Left renal cortex interstitium (tissue), 4 donors: ENCODE data around the gene SHROOM2. TPM values are rescaled to one million over a fixed set of nuclear protein-coding genes. Genes with fewer than 3 reads are reported as not detected.
"Not testable (repeated sequence)": the region's sequence is repeated elsewhere in the genome, so short reads cannot be mapped to it uniquely, and the experiment has no call there.

Experiments
- DNase-seq, 4 donors: peaks; one replicate each; pipeline ENCODE4 v3.0.0-alpha.2; 2013; ENCODE audit warnings: low read depth in 4 of 4, low spot score in 2 of 4, missing footprints in 1 of 4
- polyA plus RNA-seq, 4 donors: library from polyadenylated mRNA; unstranded; fragments of 120-200 nt; gene quantifications; one replicate each; pipeline ENCODE4 v1.2.1, GENCODE V29; 2013; ENCODE audit not compliant: insufficient read length in 4 of 4

SHROOM2 gene
- polyA plus RNA-seq, 4 donors, result 17.4 to 20.5 (median 18.1) TPM

DNA sequence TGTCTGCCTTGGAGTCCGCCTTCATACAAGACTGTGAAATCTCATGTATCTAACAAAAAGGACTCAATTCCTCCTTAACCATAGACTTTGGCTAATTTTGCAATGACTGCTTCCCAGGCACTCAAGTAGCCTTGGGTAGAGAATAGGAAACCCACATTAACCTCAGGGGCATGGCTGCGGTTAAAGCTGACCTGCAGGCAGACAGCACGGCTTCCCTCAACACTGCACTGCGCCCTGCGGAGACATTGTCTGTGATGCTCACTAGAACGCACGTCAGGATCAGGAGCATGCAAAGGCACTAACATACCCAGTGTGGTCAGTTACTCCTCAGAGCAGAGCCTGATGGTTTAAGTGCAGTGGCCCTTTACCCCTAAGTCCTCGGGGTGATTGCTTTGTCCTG, 10.3 kb upstream of the SHROOM2 start:
- DNase-seq, result no peak

DNA sequence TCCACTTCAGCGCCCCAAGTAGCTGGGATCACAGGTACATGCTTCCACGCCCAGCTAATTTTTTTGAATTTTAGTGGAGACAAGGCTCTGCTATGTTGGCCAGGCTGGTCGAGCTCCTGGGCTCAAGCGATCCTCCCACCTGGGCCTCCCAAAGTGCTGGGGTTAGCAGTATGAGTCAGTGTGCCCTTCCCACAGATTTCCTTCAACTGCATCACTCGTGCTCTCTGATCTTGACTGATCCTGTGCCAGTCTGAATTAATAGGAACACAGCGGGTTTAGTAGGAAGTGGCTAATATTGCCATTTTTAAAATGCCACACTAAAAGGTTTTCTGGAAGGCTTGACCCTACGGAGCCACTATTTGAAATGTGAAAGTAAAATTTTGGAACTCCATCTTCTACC, 4.3 kb upstream of the SHROOM2 start:
- DNase-seq, result no peak

DNA sequence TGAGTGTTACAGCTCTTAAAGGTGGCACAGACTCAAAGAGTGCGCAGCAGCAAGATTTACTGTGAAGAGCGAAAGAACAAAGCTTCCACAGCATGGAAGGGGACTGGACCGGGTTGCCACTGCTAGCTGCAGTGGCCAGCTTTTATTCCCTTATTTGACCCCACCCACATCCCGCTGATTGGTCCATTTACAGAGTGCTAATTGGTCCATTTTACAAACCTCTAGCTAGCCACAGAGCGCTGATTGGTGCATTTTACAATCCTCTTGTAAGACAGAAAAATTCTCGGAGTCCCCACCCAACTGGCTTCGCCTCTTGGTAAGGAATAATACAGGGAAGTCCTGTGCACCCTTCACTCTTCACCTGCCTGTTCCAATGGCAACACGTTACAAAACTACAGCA, 1.9 kb upstream of the SHROOM2 start:
- DNase-seq, result no peak

DNA sequence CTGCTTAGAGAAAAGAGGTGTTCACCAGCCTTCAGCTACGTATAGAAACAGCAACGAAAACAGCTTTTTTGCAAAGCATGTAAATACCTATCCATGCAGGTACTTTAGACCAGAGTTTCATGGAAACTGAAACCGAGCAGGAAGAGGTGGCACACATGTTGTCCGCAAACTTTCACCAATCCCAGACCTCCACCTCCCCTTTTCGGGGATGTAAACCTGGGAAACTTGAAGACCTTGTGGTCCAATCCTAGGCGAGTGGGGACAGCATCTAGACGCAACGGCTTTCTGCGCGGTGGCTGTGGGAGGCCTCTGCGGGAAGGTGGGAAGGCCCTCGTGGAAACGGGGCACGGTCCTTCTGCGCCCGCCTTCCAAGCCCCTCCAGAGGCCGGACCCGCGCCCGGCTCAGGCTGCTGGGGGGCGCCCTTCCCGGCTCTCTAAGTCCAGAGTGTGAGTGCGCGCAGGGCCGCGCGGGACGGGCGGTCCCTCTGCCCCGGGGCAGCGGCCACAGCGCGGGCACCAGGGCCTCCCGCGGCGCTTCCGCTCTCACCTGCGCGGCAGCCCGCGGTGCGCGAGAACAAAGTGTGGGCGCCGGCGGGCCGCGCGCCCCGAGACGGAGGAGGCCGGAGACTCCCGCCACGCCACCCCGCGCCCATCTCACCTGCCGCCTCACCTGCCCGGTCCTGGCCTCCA, 830 bp upstream of the SHROOM2 start:
- no peak for DNase-seq

DNA sequence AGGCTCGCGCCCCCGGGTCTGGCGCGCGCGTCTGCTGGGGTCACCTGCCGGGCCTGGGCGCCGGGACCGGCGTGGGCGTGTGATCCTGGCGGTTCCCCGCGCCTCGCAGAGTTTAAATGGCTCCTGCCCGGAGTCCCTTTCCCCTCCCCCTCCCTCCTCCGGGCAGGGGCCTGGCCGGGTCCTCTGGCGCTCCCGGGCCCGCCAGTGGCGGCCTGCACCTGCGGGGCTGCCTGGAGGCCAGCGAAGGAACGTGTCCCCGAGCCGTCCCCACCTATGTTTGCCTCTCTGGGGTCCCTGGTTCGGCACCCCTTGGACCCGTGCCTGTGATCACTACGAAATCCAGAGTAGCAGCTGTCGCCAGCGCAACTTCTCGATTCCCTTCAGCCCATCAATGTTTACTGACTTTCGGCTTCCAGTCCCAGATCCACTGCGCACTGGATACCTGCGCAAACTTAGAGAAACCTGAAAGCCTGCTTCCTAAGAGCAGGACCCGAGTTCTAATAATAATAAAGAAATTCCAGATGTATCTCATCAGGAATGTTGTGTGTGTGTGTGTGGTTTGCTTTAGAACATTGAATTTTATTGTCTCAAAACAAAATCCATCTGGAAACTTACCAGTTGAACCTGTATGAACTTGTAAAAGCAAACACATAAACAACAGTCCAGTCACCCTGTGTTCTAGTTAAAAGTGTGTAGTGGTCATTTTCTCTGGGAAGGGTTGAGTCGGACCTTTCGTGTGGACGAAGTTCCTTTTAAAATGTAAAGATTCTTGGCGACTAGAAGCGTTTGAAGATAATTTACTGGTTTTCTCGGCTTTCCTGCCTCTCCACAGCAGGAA, 788 bp downstream of the SHROOM2 start:
- DNase-seq, result no peak

DNA sequence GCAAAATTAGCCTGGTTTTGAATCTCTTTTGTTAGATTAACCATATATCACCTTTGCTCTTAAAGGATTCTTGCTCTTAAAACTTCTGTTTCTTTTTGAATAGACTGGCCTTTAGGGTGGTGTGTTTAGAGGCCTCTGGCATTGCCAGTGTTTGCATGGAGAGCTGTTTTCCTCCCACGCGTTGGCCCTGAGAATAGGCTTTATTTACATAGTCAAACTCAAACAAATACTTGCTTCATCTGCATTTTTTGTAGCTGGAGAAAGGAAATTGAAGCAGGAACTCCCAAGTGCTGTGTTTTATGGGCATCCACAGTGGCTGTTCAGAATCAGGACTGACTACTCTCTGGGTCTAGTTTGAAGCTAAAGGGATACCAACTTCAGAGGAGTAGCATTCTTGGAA, 2.7 kb downstream of the SHROOM2 start:
- no peak for DNase-seq

DNA sequence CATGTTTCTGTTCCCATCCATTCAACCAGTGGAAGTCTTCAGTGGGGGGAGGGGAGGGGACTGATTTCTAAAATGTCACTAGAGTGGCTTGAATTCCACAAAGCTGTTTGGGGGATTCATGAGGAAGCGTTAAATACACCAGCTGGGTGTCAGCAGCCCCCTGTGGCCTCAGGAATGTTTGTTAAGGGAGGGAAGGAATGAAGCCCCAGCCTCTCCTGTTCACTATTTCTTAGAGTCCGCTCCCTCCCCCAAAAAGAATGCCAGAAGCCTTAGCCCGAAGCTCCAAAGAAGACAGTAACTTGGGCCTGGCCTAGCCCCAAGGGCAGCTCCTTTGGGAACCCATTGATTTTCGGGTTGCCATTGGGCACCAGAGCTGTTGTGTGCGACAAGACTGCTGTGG, 3.3 kb downstream of the SHROOM2 start:
- DNase-seq, result no peak

DNA sequence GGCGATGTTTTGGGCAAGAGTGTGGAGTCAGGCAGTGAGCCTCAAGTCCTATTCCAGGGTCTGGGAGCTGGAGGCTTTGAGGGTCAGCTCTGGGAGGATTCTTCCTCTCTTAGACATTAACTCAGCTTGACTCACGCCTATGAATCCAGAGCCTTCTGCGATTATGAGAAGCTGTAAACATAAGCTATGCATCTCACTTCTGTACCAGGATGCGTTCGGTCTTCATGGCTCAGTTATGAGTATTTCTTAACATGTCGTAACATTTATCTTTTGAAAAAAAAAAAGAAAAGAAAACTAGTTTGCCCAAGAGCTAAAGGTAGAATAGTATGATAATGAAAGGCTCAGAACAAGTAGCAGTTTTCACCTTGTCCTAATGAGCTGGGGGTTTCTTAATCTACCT, 4.6 kb downstream of the SHROOM2 start:
- no peak for DNase-seq

DNA sequence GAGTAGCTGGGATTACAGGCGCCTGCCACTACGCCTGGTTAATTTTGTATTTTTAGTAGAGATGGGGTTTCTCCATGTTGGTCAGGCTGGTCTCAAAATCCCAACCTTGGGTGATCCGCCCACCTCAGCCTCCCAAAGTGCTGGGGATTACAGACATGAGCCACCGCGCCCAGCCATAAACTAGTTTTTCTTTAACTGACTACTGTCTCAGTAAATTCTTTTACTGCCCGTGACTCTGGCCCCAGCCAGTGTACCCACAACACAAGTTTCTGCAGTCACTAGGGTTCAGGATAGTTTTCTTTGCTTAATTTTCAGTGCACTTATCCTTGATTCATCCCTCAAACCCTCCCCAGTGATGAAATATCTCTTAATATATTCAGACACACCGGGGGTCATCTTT, 8.3 kb downstream of the SHROOM2 start:
- no peak for DNase-seq

DNA sequence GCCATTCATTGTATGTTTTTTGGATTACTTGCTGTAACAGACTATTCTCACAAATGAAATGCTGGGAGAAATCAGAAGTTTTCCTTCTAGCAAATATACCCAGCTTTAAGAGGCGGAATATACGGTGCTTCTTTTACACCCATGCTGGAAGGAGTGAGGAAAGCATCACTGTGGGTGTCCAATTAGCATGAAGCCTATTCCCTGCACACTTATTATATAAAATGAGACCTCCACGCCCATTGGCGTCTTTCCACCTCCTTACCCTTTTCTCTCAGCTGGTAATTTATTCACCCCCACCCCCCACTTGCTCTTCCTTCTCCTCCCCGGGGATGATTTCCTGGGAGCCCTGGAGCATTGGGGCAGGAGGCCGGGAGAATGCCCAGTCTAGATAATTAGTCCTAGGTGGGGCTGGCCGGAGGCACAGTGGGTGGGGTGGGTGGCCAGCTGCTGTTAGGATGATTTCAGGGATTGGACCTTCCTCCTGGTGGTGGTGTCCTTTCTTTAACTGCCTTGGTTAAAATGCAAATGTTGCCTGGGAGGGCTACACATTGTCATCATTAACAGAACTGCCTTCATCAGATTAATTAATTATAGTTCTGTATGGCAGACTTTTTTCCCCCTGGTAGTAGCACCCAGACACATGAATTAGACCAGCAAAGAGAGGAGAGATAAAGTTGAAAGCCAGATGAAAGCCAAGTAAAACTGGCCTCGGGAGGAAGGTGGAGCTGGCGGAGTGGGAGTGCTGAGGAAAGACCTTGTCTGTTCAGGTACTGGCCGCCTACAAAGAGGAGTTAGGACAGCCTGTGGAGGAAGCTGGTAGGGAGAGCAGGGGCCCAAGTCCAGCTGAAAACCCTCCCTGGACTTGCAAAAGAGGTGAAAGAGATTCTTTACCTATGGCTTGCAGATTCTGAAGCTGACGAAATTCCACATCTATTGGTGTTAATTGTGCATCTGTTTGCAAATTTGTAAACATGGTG, 11.4 kb downstream of the SHROOM2 start:
- no peak for DNase-seq

DNA sequence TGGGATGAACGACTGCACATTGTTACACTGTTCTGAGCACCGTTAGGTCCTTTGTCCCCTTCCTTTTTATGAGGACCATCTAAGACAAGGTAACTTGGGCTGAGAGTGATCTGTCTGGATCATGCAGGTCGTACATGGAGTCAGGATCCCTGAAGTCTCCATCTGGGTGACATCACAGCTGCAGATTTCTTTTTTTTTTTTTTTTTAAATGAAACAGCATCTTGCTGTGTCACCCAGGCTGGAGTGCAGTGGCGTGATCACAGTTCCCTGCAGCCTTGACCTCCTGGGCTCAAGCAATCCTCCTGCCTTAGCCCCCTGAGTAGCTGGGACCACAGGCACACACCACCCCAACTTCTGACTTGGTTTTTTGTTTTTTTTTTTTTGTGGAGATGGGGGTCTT, 16.5 kb downstream of the SHROOM2 start:
- DNase-seq, result no peak

DNA sequence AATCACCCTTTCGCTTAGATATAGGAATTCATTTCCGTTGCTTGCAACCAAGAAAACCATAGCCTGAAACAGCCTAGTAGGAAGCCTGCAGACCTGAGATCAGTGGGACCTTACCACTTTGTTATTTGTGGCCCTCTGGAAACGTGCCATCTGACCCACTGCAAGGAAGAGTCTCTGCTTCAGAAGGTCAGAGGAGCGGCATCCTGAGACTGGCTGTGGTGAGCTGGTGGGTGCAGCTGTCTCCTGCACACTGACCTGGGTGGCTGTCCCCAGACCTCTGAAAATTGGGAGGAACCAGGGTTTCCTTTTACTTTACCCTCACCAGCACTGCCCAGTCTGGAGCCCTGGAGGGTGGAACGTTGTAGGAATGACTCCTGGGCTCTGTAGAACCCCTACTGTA, 18.2 kb downstream of the SHROOM2 start:
- no peak for DNase-seq

DNA sequence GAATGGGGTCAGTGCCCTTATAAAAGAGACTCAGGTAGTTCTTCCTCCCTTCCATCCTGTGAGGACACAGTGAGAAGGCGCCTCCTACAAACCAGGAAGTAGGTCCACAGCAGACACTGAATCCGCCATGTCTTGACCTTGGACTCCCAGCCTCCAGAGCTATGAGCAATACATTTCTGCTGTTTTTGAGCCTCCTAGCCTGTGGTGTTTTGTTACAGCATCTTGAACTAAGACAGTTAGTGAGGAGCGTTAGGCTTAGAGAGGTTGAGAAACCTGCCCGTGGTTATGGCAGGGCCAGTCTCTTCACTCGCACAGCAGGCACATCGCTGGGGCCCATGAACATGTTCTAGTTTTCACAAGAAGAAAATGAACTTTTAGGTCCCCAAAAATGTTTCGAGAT, 19.7 kb downstream of the SHROOM2 start:
- DNase-seq, result no peak

DNA sequence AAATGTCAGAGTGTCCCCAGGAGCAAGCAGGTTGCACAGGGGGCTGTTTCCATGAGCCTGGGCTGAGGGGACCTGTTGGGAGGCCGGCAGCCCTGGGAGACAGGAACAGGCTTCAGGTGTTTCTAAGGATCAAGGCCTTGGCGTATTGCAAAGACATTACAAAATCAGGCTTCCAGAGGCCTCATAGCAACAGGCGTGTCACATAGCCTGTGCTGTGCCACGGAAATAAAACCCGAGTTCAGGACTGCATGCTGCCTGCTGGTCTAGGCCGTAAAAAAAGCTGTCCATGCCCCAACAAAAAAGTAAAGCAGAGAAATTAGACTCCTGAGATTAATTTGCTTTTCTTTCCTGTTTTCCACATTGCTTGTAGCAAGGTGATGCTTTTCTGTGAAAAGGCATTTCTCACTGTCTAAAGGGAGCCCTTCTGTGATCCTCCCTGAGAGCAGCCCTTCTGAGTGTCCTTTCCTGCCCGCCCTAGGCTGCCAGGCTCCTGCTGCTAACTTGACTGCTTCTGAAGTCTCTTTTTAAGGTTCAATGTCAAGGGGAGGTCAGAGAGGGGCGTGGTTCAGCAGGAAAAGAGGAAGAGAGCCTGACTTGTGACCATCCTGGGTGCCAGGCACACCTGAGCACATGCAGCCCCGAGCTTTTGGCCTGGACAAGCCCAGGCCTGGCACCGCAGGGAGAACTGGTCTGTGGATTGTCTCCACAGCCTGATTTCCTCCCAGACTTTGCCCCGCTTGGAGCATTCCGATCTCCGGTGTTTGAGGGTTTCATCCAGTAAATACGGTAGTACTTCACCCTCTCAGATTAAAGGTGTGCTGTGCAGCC, 21.3 kb downstream of the SHROOM2 start:
- DNase-seq, result no peak

DNA sequence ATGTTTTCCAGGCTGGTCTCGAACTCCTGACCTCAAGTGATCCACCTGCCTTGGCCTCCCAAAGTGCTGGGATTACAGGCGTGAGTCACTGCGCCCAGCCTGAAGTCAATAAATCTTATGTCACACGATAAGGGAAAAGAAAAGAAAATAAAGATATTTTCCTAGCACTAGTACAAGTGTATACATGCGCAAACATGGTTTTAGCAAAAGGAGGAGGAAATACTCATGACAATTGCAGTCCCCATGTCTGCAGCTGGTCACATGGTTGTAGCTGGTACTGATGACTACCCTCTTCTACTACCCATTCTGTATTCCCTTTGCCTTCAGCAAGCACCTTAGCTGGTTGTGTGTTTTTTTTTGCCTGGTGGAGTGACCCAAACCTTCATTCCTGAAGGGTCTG, 23.6 kb downstream of the SHROOM2 start:
- not testable (repeated sequence) for DNase-seq

DNA sequence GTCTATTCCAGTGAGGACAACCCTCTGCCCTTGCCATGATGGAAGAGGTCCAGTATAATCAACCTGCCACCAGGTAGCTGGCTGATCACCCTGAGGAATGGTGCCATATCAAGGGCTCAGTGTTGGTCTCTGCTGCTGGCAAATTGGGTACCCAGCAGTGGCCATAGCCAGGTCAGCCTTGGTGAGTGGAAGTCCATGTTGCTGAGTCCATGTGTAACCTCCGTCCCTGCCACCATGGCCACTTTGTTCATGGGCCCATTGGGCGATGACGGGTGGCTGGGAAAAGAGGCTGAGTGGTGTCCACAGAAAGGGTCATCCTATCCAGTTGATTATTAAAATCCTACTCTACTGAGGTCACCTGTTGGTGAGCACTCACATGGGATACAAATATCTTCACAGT, 24.9 kb downstream of the SHROOM2 start:
- not testable (repeated sequence) for DNase-seq

DNA sequence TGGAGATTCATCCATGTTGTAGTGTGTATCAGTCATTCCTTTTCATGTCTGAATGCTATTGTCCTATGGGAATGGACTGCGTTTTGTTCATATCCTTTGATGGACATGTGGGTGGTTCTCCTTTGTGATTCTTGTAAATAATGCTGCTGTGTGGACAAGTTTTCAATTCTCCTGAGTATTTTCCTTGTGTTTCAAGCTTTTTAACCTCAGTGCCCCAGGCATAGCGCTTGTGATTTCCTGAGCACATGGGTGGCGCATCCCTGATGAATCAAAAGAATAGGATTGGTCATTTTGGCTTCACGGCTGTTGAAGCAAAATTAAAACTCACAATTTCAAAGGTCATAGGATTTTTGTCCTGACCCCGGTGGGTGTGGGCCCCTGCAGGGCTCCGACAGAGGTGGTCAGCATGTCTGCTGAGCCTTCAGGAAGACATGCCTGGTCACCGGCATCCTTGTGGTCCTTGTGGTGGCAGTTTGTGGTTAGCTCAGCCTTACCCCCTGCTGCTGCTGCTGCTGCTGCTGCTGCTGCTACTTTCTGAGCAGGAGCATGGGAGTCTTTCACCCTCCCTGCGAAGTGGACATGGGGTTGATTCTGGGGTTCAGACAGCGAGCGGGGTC, 30.0 kb downstream of the SHROOM2 start:
- no peak for DNase-seq

DNA sequence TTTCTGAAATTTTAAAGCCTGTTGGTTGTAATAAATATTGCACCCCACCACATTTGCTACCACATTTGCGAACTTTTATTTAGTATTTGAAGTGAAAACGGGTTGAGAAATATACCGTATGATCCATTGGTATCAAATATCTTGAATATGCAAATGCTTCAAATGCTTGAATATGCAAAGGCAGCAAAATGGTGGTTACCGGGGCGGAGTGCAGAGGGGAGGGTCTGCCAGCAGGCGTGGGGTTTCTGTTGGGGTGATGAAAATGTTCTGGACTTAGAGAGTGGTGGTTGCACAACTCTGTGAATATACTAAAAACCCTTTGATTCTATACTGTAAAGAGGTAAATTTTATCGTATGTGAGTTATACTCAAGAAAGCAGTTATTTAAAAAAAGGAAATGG, 35.3 kb downstream of the SHROOM2 start:
- no peak for DNase-seq

DNA sequence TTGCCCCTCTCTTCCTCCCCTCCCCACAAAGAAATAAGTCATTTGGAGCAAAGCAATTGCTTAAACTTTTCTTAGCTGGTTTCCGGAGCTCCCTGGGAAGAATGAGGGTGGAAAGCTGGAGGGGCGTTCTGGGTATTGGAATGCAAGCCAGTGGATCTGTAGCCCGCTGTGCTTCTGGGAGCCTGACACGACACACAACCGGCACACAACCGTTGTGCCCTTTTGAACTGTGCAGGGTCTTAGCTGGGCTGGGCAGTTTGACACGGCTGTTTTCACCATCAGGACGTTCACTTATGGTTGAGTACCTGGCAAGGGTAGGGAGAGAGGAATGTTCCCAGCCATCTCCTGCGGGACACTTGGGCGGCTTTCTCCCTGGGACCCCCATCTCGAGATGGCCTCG, 38.3 kb downstream of the SHROOM2 start:
- no peak for DNase-seq
